GM18498 (cell line): ENCODE data around the gene MORC2.

Source experiments
- ATAC-seq: cut with Tn5 transposase; IDR thresholded peaks from one replicate; pipeline ENCODE4 v1.9.1; 2021; ENCODE audit warnings: mild to moderate bottlenecking, moderate library complexity; ENCODE audit not compliant: unreplicated experiment

The MORC2 gene

DNA sequence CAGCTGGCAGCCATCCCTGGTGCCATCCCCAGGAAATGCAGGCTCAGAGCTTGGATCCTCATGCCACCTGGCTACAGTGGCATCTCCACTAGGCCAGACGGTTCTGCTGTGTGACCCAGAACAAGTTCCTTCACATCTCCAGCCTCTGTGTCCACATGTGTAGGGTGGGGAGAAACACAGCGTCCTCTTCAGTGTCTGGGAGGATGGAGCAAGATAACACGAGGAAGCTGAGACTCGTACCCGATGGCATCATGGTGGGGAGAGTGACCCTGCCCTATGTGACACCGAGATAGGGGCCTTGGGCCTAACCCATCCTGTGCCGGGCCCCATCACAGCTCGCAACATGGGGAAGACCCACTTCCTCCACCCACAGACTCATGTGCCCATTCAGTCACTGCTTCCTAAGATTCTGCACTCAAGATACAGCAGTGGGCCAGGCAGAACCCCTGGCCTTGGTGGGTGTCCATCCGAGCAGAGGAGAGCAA is 78.5 kb downstream of the MORC2 start:
- ATAC-seq = no peak

DNA sequence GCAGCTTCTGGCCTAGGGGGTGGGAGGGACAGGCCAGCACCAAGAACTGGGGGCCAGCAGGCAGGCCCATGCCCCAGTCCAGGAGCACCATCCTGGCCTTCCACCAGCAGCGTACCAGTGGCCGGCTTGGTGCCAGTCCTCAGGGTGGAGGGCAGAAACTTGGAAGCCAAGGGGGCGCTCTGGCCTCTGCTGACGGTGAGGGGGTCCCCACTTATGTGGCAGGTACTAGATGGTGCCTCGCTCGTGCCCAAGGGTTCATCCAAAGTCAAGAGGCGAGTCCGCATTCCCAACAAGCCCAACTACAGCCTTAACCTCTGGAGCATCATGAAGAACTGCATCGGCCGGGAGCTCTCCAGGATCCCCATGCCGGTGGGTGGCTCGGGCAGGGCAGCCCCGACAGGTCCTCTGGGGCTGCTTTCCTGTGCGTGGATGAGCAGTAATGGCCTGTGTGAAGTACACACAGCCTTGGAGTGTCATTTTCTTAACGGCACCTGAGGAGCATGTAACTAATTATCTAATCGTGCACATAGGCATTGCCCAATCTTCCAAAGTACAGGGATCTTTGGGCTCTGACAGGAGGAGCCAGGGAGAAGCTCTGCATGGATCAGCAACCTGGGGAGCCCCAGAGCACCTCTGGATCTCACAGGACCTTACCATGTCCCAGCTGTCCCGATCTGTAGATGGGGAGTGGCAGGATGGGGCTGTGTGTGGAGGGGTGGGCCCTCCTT is 79.1 kb downstream of the MORC2 start:
- no peak for ATAC-seq

DNA sequence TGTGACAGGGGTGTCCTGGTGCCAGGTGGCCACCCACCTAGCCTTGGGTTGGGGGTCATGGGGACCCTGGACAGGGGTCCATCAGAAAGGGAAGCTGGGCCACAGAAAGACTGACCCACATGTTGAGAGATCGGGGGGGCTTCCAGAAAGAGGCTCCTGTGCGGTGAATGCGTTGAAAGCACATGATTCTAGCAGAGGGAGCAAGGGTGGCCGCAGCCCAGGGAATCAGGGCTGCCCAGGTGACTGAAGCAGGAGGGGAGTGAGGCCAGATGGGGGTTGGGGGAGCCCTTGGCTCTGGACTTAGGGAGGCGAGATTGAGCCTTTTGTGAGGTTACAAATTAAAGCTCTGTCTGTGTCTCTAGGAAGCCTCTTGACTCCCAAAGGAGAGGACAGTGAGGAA is 80.7 kb downstream of the MORC2 start:
- ATAC-seq = no peak

DNA sequence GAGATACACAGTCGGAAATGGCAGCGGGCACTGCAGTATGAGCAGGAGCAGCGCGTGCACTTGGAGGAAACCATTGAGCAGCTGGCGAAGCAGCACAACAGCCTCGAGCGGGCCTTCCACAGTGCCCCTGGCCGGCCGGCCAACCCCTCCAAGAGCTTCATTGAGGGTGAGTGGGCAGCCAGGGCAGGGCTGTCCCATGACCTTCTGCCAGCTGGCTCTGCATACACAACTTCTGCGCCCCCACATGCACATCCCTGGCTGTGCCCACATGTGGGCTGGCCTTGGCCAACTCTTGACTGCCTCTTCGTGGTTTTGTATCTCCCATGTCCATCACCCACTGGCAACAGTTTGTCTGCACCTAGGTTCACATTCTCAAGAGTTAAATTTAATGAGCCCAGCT is 81.1 kb downstream of the MORC2 start:
- ATAC-seq = no peak

DNA sequence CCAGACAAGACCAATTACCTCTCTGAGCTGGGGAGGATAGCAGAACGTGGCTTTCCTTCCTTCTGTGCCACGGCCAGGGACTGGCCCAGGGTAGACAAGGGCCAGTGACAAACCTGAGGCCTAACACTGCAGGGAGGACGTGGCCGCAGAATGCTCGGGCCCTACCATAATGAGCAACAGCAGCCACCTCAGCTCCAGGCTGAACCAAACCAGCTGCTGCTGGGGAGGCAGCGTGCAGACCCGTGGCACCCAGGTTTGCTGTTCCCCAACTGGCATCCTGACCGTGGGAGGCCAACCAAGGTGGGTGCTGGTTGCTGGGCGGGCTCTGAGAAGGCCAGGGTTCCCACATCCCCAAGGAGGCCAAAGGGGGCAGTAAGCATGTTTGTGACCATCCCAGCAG is 83.0 kb downstream of the MORC2 start:
- no peak for ATAC-seq

DNA sequence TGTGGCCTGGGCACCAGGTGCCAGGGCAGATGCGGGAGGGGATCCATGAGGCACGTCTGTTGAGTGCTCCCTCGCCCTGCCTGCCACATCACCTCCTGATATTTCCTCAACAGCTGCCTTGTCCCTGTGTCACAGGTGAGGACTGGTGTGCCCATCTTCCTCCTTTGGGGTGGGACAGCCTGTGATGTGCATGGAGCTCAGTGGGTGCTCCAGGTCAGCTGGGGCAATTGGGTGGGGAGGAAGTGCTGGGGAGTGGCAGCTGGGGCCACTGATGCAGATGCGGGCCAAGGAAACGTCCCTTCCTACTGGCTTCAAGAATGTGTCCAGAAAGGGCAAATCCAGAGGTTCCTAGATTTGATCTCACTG is 83.6 kb downstream of the MORC2 start:
- no peak for ATAC-seq

DNA sequence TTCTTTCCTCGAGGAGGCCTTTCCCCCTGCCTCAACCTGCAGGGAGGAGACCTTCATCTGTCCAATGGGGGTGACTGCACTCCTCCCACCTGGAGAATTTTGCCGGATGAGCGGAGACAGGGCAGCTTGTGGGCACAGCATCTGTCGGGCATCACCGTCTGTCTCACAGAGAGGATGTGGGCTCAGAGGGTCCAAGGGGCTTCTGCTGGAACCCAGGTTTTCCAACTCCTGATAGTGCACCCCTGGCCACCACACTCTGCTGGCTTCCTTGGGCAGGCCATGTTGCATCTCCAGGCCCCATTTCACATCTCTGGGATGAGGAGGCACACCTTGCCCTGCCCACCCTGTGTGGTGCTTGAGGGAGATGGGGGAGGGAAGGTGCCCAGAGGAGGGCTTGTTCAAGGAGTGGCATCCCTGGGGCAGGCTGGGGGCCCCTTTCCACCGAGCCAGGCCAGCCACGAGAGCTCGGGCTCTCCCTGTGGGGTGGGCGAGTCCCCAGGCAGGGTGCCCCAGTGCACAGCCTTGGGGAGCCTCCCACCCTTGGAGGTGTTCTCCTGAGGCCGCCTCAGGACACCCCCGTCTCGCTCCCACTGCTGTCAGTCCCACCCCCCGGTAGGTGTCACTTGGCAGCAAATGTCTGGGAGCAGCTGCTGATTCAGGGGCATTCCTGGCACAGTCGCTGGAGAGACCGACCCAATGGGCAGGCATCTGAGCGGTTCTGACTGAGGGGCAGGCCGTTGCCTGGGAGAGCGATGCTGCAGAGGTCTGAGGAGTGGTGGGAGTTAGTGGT is 84.2 kb downstream of the MORC2 start:
- ATAC-seq = no peak

DNA sequence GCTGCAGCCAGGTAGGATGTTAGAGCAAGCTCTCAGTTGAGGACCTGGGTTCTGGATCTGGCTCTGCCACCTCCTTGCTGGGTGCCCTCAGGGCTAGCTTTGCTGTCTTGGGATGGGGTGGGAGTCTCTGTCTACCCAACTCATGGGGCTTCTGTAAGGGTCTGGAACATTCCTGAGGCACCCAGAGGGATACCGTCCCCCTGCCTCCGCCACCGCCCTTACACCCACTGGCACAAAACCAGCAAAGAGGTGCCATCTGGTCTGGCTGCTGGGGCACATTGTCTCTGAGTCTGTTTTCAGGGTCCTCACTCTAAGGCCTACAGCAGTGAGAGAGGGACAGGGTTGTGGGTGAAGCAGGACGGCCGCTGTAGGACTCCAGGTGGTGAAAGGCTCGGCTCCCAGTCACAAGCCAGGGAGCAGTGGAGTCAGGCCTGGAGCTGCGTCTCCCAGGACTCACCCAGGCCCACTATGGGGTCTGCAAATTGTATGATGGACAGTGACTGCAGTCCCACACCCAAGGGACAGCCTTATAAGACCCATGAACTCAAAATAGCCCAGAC is 84.9 kb downstream of the MORC2 start:
- ATAC-seq = no peak

DNA sequence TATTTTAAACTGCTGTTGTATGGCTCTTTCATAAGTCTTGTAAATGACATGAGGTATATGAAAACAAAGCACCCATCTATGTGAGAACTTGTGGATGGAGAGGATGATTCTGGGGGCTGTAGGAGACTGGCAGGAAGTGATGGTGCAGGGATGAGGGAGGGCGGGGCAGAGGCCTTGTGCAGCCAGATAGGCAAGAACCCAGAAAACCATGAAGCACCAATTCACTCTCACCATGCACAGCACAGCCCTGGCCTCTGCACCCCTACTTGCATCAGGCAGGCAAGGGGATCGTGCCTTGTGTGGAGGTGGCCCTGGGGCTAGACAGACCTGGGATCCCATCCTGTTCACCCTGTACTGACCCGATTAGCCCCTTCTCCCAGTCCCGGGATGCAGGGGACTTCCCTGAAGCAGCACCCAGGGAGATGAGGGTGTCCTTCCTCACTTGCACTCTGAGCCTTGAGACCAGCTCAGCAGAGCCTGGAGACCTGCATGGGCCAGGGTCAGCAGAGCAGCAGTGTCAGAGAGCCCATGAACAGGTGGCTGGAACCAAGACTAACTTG is 85.5 kb downstream of the MORC2 start:
- ATAC-seq = no peak

DNA sequence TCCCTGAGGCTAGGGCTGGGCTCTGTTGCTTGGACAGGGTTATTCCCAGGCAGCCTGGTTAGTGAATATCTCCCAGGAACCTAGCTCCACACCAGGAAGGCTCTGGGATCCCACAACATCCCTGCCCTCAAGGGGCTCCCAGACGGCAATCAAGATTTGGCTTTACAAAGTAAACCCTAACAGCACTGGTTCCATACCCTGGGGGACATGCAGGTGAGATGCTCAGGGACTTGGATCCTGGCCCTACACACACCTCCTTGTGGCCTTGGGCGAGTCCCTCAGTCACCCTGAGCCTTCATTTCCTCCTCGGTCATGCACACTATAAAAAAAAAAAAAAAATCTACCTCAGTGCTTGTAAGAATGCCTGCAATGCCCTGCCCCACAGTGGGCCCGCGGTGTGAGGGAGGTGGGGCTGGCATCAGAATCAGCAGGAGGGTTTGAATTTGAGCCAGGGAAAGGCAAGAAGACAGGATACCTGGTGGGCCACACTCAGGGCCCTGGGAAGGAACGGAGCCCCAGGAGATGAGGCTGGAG is 86.3 kb downstream of the MORC2 start:
- no peak for ATAC-seq

DNA sequence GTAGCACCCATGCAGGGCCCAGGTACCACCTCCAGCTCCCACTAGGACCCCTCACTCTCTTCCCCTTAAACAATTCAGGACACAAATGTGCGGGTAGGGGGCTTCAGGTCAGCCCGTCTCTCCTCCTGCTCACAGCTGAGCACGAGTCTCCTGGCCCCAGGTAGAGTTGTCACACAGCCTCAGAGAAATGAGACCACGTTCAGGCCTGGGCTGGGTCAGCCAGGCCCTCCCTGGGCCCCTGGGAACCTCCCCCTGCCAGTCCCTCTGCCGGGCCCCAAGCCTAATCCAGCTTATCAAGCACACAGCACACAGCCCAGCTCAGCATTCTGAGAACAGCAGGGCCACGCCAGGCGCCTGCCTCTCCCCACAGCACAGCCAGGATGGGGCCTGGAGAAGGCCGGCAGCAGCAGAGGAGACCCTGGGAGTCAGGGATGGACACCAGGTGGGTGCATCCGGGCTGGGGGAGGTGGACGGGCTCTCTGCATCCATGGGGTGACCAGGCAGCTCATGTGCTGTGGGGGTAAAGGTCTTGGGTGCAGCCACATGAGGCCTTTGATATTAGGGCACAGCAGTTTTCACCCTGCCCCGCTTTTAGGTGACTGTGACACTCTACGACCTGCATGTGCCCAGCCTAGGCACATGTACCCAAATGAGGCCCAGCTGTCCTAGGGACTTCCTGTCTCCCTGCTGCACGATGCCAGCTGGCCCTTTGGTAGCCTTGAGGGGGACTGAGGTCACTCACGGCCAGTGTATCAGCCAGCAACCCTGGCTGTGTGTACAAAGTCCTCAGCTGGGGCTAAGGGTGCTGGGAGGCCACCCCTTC is 87.0 kb downstream of the MORC2 start:
- ATAC-seq = no peak

DNA sequence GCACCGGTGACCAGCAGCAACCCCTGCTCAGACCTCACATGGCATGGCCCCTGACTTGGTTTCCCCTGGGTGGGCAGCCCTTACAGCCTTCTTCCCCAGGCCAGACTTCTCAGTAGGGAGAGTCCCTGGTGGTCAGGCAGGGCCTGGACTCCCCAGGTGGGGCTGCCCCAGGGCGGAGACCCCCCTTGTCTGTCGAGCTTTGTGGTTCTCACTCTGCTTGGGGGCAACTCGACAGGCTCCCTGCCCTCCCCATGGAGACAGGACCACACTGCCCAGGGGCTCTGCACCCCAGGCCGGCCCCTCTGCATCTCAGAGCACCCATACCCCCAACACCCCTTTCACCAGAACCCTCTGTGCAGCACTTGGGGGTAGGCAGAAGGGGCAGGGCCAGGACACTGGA is 87.7 kb downstream of the MORC2 start:
- ATAC-seq = no peak

DNA sequence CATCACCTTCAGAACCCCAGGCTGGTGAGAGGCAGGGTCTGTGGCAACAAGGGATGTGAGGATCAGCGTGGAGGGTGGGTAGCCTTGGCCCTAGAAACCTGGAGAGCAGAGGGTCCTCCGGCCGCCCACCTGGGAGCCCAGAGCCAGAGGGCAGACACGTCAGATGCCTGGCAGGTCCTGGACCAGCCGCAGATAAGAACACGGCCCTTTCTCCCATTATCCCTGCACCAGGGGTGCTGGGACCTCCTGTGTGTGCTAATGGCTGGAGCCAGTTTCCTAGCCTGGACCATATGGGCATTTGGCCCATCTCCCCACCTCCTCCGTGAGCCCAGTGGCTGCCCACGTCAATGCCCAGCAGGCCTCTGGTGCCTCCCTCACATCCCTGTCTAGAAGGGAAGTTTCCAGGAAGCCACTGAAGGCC is 88.4 kb downstream of the MORC2 start:
- ATAC-seq = no peak

DNA sequence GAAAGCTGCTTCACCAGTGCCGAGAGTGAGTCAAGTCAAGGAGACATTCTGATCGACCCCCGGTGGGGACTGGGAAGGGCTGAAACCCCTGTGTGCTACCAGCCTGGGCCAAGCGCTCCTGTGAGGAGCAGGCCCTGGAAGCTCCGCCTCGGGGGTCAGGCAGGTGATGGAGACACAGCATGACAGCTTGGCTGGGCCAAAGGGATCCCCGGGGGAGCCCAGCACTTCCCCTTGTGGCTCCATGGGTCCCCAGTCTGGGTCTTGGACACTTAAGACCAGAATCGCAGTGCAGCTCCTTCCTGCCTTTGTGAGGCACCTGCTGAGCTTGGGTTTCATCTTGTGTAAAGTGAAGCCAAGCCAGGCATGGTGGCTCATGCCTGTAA is 89.2 kb downstream of the MORC2 start:
- ATAC-seq = no peak

DNA sequence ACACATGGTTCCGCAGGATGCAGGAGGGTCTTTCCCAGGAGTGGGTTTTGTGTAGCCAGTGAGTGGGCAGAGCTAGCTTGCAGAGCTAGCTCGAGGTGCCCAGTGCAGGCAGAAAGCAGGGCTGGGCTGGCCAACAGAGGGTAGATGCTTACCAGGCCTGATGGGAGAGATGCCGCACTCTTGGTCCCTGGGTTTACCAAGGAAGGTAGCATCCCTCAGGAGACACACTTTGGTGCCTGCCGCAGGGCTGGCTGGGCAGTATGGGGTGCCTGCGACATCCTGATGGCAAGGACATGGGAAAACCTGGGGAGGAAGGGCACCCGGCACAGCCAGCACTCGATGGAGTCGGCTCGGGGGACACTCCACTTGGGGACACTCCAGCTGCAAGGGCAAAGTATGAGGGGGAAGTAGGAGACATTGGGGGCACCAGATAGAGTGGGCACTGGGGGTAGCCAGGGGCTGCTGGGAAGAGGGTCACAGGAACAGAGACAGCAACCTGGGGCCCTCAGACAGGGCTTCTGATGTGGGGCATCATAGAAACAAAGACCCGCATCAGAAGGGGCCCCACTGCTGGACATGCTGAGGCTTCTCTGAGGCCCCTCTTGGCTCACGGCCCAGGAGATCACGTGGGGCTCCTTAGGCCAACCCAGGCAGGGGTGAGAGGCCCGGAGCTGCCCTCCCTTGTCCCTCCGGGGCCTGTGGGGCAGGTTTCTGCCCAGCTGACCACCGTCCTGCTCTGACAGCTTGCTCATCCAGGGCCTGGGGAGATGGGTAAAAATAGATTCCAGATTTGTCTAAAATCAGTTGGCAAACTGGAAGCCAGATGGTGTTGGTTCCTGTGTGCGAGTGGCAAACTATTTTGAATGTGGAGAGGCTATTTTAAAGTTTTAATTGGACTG is 89.8 kb downstream of the MORC2 start:
- ATAC-seq = no peak

DNA sequence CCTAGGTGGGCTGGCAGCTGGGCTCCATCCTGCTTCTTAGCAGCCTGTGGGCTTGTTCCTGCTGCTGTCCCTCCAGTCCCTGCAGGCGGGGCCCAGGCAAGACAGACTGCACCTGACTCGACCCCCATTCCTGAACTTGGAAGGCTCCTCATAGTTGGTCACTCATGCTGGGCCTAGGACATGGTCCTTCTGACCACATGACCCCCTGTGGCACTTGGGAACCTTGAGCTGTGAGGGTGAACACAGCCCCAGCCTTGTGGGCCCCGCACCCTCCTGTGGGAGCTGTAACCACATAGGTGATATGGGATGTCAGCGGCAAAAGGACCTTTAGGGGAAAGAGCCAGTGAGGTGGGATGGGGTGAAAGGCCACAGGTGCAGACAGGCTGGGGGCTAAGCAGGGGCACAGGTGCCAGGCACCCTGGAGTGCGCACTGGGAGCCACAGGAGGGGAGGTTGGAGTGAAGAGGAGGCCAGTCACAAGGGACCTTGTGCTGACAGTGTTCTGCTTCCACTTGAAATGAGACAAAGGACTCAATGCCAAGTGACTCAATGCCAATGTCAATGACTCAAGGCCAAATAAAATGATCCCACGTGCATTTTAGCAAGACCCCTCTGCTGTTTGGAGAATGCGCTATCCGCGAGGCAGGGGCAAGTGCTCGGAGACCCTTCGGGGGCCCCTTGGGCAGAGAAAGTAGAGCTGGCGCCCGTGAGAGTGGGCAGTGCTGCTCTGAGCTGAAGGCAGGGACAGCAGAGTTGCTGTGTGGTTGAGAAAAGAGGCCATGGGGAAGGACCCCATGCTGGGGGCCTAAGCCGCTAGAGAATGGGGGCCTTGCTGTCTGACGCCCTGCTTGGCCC is 90.7 kb downstream of the MORC2 start:
- no peak for ATAC-seq

DNA sequence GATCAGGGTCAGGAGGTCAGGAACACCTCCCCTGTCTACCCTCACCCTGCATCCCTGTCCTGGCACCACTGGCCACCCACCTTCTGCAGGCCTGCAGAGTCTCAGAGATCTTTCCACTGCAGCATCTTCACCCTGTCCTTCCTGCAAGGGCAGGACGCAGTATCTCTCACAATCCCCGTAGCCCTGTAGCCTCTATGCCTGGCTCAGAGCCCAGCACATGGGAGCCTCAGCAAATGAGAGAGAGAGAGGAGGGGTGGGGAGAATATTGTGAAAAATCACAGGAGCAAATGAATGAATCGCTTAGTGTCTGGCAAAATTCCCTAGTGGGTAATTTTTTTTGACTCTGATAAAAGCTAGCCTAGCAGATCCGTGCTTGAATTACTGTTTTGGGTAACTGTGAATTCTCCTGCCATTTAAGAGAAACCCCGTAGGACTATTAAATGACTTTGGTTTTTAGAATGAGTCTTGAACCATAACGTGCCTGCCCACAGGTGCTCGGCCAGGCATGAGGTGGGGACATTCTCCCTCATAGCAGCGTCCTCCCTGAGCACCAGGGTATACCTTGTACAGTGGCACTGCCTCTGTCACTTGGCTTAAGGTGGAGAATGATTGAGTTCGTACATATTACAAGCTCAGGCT is 91.5 kb downstream of the MORC2 start:
- no peak for ATAC-seq

DNA sequence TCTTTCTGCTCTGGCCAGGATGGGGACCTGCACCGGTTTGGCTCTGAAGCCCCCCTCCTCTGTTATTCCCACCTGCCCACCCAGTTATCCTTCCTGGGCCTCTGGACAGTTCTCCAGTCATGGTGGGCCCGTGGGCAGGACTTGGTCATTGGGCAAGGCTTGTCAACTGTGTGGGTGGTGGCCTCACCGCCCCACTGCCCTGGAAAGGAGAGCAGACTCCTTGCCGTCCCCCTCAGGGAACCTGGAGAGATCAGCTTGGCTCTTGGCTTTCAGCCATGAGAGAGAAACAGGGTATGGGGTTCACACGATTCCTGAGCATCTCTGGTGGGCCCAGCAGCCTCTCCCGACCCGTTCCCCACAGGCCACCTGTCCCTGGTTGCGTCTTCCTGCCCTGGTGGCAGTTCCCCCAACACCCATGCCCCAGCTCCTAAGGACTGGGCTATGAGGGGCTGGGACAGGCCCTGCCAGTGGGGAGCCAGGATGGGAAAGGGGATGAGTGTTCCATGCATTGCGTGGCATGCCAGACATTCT is 92.3 kb downstream of the MORC2 start:
- no peak for ATAC-seq
